ENCODE data around the gene FBXO33. TPM values are rescaled to one million over a fixed set of nuclear protein-coding genes. Genes with fewer than 3 reads are reported as not detected.

The FBXO33 gene
- total RNA-seq, 1 experiment from 2014 or later, result 6.6 TPM

DNA sequence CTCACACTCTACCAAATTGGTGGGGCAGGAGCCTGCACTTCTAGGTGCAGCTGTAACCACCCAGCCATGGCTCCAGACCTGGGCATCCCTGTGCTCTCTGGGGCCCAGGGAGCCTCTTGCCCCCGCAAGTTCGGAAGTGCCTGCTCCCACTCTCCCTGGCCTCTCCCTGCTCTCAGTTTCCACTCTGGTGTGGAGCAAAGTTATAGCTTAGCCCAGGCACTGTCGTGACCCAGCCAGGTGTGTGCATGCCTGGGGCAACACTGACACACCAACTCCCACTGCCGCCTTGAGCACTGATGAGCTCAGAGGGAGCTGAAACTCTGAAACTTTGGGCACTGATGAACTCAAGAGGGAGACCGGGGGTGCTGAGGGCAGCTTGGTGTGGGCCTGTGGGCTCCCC, 8.7 kb upstream of the FBXO33 start:
- ATAC-seq (no peak), DNase-seq (ENCODE audit: low read depth, low spot score) (no peak)
- no peaks in the 10 kb centered on the region for H3K4me1 ChIP-seq (ENCODE audit: control insufficient read depth, insufficient read depth, low read length)
- no TSS peak for BruUV-seq (replicated peaks)
- in situ Hi-C loops (cut with HindIII; ENCODE audit: low pct_unique_long_range_greater_than_20kb, low sequenced_read_pairs) (no loop called here), intact Hi-C loops (cut with micrococcal nuclease; ENCODE audit: unreplicated experiment) (no loop called here)
- ChIA-PET CTCF (no interaction called here), POLR2A (no interaction called here)
- H3K27me3 ChIP-seq (ENCODE audit: control insufficient read depth, insufficient read depth, low read length), result no peaks in the 10 kb centered on the region
- no peaks in the 10 kb centered on the region for H3K36me3 ChIP-seq (ENCODE audit: control insufficient read depth, insufficient read depth, low read length)
- H3K4me3 ChIP-seq (ENCODE audit: low read depth in 2 of 2, low read length in 2 of 2), result no peak overlapping the region
- H3K9me3 ChIP-seq (ENCODE audit: control insufficient read depth, insufficient read depth, low read depth, low read length), result no peaks in the 10 kb centered on the region
- TF ChIP-seq, protein P1, sequence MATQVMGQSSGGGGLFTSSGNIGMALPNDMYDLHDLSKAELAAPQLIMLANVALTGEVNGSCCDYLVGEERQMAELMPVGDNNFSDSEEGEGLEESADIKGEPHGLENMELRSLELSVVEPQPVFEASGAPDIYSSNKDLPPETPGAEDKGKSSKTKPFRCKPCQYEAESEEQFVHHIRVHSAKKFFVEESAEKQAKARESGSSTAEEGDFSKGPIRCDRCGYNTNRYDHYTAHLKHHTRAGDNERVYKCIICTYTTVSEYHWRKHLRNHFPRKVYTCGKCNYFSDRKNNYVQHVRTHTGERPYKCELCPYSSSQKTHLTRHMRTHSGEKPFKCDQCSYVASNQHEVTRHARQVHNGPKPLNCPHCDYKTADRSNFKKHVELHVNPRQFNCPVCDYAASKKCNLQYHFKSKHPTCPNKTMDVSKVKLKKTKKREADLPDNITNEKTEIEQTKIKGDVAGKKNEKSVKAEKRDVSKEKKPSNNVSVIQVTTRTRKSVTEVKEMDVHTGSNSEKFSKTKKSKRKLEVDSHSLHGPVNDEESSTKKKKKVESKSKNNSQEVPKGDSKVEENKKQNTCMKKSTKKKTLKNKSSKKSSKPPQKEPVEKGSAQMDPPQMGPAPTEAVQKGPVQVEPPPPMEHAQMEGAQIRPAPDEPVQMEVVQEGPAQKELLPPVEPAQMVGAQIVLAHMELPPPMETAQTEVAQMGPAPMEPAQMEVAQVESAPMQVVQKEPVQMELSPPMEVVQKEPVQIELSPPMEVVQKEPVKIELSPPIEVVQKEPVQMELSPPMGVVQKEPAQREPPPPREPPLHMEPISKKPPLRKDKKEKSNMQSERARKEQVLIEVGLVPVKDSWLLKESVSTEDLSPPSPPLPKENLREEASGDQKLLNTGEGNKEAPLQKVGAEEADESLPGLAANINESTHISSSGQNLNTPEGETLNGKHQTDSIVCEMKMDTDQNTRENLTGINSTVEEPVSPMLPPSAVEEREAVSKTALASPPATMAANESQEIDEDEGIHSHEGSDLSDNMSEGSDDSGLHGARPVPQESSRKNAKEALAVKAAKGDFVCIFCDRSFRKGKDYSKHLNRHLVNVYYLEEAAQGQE (IDR thresholded peaks at IDR 0.05; ENCODE audit: insufficient read depth in 1 of 2, low read depth in 2 of 2, low read length in 1 of 2), result no peak
- TF ChIP-seq SIN3A (IDR thresholded peaks at IDR 0.05; ENCODE audit: borderline replicate concordance, insufficient read depth, low read depth, low read length) (no peak), POLR2AphosphoS5 (IDR thresholded peaks at IDR 0.05; ENCODE audit: low read depth, low read length) (no peak), CTCF (IDR thresholded peaks at IDR 0.05) (no peak), TCF7L2 (IDR thresholded peaks at IDR 0.05; ENCODE audit: low read depth, low read length) (no peak)
- H3K27ac ChIP-seq (ENCODE audit: low read length), result no peak overlapping the region

DNA sequence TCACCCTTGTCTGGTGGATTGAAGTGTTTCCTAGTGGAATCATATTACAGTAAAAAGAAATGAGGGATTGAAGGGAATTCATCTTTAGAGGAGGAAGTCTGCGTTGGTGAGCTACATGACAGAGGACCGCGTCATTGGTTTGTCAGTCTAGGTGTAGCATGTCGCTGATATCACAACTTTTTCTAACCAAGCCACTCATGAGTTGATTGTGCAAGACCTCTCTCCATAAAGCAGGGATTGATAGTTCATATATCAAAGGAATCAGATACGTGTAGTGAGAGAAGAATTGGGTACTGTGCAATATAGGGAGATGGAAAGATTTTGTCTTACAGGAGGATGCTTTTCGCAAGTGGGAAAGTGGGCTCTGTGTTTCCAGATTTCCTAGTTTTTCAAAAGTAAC, 3.0 kb upstream of the FBXO33 start:
- no peak for DNase-seq (ENCODE audit: low read depth, low spot score)
- TF ChIP-seq POLR2AphosphoS5 (IDR thresholded peaks at IDR 0.05; ENCODE audit: low read depth, low read length) (no peak), SIN3A (IDR thresholded peaks at IDR 0.05; ENCODE audit: borderline replicate concordance, insufficient read depth, low read depth, low read length) (no peak), TCF7L2 (IDR thresholded peaks at IDR 0.05; ENCODE audit: low read depth, low read length) (no peak), CTCF (IDR thresholded peaks at IDR 0.05) (no peak)
- TF ChIP-seq, protein P1 (IDR thresholded peaks at IDR 0.05; ENCODE audit: insufficient read depth in 1 of 2, low read depth in 2 of 2, low read length in 1 of 2), result no peak

More for the DNA sequence above, 3.0 kb upstream of the FBXO33 start:
- H3K27ac ChIP-seq (ENCODE audit: low read length), result no peak overlapping the region
- no TSS peak for BruUV-seq (replicated peaks)
- no peak for ATAC-seq
- no peaks in the 10 kb centered on the region for H3K9me3 ChIP-seq (ENCODE audit: control insufficient read depth, insufficient read depth, low read depth, low read length)
- POLR2A ChIA-PET, result no interaction called here
- H3K27me3 ChIP-seq (ENCODE audit: control insufficient read depth, insufficient read depth, low read length), result no peaks in the 10 kb centered on the region
- CTCF ChIA-PET, result no interaction called here
- H3K4me3 ChIP-seq (ENCODE audit: low read depth in 2 of 2, low read length in 2 of 2), result no peak overlapping the region
- in situ Hi-C loops (cut with HindIII; ENCODE audit: low pct_unique_long_range_greater_than_20kb, low sequenced_read_pairs) (no loop called here), intact Hi-C loops (cut with micrococcal nuclease; ENCODE audit: unreplicated experiment) (no loop called here)
- H3K36me3 ChIP-seq (ENCODE audit: control insufficient read depth, insufficient read depth, low read length), result no peaks in the 10 kb centered on the region; the same call in 1 of the 2 replicates
- H3K4me1 ChIP-seq (ENCODE audit: control insufficient read depth, insufficient read depth, low read length), result peaks cover 7% of the 10 kb centered on the region
